ENCODE measurements around the gene VEPH1.

Gene VEPH1

DNA sequence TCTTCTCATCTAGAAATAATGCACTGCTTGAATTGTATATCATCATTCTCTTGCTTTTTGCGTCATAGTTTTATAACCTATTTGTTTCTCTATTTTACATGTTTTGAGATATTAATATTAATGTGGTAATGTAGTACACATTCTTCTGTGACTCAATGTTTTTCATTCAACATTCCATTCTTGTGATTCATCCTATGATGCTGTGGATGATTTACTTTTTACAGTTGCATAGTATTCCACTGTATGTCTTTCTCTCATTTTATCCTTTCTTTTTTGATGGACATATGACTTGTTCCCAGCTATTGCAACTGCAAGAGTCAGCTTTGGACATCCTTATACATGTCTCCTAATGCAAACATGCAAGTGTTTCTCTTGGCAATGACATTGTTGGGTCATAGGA, 20.6 kb upstream of the VEPH1 start:
- DNase-seq (ENCODE audit: low read depth in 3 of 3): no peak

DNA sequence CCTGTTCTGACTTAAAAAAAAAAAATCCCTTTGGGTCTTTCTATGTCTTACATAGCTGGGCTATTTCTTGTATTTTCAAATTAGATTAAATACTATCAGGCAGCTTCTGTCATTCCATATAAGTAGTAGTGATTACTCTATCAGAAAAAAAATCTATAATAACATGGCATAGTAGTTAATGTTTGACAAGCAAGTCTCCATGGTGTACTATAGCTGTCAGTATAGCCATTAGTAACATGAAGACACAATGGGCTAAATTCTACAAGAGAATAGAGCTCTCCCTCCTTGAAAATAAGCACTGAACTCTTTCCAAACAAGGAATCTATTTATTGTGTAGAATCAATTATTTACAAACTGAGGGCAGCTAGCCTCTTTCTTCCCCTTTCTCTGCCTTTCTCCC, 19.4 kb upstream of the VEPH1 start:
- no peak for DNase-seq (ENCODE audit: low read depth in 3 of 3)

DNA sequence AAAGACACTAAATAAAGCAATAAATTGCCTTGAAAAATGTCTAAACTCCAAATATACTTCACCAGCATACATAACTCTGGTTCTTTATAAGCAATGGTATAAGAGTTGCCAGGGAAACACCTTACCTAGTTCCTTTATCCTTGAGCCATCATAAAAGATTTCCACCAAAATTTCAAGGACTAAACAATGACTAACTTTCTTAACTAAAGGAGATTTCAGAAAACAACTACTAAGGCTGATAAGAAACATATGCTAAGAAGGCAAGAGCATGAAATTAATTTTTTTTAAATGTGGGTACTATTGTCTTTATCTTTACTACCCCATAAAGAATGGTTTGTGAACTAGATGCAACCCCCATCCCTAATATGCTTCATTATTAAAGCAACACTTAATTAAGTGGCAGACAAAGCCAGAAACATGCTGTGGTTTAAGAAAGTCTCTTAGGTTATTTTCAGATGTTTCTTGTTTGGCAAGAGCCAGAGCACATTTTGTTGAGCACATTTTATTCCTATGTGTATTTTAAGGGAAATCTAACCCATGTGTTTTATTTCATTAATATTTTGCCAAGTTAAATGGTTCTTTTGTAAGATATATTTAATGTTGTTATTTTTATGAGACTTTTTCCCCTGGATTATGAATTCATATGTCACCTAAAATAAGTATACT, 17.4 kb upstream of the VEPH1 start:
- DNase-seq (ENCODE audit: low read depth in 3 of 3): no peak

DNA sequence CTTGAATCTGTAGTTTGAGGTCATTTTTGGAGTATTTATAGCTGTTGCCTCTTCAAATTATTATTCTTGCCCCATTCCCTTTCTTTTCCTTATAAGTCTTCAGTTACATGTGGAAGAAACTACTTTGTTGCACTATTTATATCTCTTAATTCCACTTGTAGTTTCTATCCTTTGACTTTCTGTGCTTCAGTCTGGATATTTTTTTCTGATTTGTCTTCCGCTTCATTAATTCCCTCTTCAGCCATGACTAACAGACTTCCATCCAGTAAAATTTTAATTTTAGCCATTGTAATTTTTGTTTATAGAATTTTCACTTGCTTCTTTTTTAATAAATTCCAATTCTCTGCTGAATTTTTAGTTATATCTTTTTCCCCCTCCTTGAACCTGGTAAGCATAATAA, 15.7 kb upstream of the VEPH1 start:
- DNase-seq (ENCODE audit: low read depth in 3 of 3): no peak

DNA sequence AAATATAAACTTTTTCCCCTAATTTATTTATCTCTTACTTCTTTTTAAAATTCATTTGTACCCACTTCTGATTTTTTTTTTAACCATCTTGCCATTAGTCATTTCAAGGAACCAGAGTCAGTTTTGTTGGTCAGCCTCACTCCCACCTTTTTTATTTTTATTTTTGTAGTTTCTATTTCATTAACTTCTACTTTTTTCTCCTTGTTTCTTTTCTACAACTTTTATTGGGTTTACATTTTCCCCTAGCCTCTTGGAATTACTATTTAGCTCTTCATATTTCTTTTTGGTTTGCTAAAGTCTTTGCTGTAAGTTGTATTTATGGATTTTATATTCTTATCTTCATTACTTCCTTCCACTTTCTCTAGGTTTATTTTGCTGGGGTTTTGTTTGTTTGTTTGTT, 13.7 kb upstream of the VEPH1 start:
- DNase-seq (ENCODE audit: low read depth in 3 of 3): no peak

DNA sequence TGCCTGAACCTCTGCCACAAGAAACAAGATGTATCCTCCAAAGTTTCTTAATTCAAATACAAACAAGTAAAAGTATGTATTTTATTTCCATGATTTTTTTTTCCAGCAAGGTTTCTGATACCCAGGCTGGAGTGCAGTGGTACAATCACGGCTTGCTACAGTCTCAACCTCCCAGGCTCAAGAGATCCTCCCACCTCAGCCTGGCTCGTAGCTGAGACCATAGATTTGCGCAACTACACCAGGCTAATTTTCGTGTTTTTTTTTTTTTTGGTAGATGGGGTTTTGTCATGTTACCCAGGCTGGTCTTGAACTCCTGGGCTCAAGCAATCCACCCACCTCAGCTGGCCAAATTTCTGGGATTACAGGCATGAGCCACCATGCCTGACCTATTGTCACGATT, 12.2 kb upstream of the VEPH1 start:
- no peak for DNase-seq (ENCODE audit: low read depth in 3 of 3)

DNA sequence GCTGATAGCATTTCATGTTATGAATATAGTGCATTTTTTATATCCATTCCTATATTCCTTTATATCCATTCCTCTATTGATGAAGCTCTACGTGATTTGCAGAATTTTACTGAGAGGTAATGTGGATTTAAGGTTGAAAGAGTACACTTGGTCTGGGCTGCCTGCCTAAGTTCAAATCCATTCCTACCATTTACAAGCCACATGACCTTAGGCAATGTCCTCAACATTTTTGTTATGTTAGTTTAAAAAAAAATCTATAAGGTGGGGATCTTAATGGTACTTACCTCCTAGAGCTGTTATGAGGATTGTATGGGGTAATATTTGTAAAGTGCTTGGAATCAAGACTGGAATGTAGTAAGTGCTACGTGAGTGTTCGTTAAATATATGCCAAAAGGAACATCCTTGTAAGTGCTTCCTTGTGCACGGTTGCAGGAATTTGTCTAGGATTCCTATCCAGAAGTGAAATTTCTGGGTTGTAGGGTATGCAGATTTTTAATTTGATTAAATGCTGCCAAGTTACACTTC, 11.2 kb upstream of the VEPH1 start:
- no peak for DNase-seq (ENCODE audit: low read depth in 3 of 3)

DNA sequence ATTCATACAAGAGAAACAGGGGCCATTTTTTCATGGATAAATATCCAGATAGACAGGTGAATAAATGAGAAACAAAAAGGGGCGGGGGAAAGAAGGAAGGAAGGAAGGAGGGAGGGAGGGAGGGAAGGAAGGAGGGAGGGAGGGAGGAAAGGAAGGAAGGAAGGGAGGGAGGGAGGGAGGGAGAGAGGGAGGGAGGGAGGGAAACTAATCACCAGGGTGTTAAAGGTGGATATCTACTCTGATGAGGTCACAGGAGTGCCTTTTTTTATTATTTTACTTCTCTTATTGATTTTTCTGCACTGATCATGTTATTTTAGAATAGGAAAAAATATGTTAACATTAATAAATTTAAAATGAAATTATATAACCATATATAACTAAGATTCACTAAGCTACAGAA, 10.4 kb upstream of the VEPH1 start:
- DNase-seq (ENCODE audit: low read depth in 3 of 3): no peak

DNA sequence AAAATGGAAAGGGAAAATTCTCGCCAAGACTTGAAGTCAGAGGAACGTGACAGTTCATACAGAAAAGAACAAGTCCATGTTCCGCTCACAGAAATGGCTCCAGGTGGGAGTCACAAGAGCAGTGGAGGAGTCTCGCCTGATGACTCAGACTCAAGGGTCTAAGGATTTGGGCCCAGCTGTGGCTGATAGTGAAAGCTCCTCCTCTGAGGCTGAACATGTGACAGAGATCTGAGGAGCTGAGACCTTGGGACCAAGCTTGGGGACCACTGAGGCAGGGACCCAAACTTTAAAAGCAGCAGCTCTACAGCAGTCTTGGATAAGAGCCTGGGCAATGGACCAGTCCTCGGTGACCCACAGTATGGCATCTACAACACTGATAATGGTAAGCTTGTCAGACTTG, 9.3 kb upstream of the VEPH1 start:
- no peak for DNase-seq (ENCODE audit: low read depth in 3 of 3)

DNA sequence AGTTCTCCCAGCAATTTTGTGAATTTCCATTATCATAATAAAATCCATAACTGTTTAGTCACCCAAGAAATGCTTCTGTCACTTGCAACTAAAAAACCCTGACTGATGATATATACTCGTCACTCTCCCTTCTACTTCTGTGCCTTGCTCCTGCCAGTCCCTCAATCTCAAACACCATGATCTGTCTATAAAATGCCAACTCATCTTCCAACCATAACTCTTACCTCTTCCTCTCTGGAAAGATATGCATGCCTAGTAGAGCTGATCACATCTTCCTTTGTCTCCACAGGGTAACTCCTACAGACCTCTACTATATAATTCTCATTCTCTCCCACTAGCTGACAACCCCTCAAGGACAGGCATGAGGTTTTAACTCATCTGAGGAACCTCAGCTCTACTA, 5.2 kb upstream of the VEPH1 start:
- no peak for DNase-seq (ENCODE audit: low read depth in 3 of 3)

DNA sequence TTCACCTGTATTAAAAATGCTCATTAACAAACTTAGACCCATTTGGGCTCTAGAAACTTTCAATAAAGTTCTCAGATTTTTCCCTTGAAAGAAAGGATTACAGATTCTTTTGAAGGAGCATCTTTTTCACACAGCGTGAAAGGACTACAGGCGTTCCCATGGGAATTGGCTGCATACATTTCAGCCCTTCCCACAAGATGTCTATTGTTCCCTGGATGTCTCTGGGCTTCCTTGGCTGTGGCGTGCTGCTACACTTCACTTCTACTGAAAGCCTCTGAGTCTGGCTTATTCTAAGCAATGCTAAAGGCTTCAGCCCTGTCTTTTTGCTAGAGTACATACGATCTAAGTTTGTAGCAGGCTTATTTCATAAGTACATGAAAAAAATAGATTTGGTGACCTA, 1.4 kb downstream of the VEPH1 start:
- DNase-seq (ENCODE audit: low read depth in 3 of 3): no peak

DNA sequence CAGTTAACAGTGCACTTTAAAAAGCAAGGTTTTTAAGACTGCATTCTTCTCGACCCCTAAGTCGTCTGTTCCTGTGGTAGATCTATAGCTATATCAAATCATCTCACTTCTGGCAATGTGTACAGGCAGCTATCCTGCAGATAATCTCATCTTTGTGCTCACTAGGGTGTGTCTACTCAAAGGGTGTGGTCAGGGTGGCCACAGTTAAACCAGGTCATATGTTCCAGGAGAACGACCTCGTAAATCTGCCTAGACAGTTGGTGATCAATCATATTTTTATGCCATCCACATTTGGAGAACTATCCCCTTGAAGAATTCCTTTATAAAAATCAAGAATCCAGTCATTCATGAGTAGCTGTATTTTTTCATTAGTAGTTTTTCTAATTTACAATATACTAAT, 3.0 kb downstream of the VEPH1 start:
- no peak for DNase-seq (ENCODE audit: low read depth in 3 of 3)

DNA sequence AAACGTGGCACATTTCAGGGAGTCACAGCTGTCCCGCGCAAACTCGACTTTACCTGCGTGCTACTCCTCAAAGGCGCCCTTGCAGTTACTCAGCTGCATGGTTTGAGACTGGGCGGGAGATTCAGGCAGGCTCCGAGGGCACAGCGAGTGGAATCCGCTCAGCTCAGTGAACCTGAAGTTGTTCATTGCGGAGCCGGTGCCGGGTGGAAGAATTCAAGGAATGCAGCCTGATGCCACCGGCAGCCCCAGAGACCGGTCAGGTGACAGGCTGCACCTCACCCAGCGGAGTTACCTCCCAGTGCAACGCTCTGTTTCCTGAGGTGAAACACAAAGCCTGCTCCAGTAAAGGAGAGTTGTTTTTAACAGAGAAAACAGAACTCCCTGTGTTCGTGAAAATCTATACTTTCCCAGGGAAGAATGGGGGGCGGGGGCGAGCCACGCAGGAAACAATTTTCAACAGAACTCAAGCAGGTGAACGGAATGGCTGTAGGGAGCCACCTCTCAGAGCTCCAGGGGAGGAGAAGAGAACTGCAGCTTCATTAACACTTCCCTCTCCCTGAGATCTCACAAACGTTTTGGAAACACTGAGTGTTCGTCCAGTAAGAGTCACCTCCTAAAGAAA, 3.8 kb downstream of the VEPH1 start:
- DNase-seq (ENCODE audit: low read depth in 3 of 3): no peak

DNA sequence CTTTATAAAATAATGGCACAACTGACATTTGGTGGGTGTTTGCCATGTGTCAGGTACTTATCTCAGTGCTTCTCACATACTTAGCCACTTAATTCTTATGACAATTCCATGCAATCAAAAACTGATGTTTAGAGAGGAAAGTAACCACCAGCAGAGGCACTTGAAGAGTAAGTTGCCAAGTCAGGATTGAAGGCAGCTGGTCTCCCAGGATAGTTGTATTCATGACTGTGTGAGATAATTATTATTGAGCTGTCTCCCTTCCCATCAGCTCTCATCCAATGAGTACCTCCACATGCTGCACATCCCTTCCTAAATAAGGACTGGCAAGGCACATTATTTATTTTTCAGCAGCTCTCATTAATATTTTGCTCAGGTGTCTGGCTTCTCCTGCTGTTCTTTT, 4.8 kb downstream of the VEPH1 start:
- DNase-seq (ENCODE audit: low read depth in 3 of 3): no peak

DNA sequence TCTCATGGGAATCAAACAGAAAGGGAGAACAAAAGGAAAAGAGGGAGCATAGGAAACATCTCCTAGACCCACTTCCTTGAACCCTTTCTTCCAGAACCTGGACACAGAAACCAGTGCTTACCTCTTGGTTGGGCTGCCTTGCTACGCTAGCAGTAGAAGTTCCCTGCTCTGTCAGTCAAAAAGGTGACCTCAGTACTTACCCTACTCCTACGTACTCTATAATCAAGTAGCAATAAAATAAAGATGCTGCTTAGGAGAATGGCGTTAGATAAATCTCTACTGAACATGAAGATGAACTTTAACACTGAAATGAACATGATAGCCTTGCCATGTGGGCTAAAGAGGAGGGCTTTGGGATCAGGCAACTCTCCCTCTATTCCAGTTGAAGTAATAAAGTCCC, 7.4 kb downstream of the VEPH1 start:
- DNase-seq (ENCODE audit: low read depth in 3 of 3): no peak

DNA sequence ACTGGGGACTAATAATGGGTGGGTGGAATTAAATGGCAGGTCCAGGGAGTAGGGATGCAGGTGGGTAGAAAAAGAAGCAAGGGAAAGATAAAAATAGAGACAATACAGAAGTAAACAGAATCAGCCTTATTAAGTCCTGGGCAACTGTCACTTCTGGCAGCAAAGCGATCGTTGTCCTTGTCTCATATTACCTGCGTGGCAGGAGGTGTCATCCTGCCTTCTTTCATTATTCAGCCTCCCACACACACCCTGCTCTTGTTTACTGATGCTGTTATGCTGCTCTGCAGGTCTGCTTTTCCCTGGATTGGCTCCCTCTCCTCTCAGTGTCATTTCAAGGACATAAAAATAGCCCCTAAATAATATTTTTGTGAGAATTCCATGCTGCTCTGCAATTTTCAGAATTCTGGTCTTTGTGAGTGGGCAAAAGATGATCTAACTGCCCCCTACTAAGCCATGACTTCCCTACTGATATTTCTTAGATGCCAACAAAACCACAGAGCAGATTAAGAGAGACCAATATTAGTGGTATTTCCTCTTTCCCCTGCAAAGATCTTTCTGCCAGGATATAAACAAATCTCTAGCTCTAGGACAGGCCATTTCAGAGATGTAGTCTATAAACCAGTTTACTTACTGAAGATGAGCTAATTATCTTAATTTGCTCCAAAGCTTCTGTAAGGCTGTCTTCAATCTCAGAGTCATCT, 8.5 kb downstream of the VEPH1 start:
- no peak for DNase-seq (ENCODE audit: low read depth in 3 of 3)

DNA sequence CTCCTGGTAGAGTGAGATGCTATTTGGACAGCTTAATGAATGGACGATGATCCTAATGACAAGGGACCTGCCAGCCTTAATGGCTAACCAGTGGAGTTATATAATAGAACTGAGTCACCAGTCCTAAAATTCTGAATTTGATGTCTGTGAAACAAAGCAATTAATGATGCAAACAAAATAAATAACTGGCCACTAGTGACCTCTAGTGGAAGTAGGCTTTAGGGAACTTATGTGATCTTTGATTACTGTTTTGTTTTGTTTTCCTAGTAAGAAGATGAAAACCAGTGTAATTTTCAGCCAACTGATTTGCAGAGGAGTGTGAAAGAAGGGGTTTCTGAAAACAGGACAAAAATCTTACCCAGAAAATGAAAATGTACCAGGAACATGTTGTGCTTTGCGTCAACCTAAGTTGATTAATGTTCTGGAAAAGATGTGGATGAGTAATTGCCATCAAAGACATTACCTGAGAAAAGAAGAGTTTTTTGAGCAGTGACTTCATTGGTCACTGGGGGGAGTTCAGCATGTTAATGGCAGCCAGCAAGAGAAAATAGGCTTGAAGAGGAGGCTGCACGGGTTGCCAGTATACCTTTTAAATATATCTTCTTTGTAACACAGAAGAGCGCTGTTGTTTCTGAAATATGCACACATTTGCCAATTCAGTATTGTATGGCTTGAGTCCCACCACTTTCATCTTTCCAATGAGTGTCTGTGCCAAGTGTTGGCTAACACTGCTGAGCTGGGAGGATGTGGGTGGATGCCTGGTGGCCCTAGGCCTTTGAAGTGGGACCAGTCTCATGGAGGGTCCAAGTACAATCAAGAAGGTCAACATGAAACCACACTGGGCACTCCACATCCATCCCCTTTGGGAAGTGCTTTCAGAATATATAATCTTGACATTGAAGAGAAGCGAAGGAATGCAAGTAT, 9.3 kb downstream of the VEPH1 start:
- DNase-seq (ENCODE audit: low read depth in 3 of 3): no peak

DNA sequence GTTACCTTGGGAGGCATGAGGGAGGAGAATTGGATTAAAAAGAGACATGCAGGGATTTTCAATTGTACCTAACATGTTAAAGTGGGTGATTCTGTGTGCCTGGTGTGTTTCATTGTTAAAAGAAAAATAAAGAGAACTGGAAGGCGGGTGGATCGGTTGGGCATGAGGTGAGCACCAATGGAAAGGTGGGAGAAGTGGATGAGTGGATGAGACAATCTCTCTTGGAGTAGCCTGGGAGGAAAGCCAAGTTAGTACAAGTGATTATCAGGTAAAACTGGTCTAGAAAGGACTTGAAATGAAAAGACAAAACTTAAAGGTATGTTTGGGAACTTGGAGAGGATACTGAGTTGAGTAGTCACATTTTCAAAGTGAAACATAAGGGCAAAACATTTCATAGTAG, 12.1 kb downstream of the VEPH1 start:
- DNase-seq (ENCODE audit: low read depth in 3 of 3): no peak

DNA sequence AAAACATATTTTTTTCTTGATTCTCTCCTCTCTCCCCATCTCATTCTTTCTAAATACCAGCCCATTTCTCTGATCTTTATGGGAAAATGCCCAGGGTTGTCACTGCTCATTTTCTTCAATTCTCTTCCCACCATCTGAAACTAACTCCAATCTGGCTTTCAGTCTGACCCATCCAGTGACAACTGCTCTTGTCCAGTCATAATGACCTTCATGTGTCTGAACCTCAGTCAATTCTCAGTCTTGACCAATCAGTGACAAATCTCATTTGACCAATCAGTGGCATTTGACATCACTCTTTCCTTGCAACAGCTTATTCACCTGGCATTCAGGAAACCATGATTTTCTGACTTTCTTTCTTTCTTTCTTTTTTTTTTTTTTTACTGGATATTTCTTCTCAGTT, 15.1 kb downstream of the VEPH1 start:
- DNase-seq (ENCODE audit: low read depth in 3 of 3): no peak

DNA sequence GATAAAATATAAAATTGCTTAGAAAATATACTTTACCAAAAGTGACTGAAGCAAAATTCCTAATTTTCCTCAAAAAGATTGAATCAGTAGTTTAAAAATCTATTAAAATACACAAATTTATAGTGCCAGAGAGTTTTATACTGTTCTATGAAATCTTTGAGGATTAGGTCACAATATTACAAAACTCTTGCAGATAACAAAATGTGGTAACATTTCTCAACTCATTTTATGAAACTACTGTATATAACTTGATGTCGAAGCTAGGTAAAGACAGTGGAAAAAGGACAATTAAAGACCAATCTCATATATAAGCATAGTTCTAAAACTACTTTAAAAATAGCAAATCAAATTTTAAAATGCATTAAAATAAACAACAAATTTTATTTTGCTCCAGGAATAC, 15.9 kb downstream of the VEPH1 start:
- DNase-seq (ENCODE audit: low read depth in 3 of 3): no peak

DNA sequence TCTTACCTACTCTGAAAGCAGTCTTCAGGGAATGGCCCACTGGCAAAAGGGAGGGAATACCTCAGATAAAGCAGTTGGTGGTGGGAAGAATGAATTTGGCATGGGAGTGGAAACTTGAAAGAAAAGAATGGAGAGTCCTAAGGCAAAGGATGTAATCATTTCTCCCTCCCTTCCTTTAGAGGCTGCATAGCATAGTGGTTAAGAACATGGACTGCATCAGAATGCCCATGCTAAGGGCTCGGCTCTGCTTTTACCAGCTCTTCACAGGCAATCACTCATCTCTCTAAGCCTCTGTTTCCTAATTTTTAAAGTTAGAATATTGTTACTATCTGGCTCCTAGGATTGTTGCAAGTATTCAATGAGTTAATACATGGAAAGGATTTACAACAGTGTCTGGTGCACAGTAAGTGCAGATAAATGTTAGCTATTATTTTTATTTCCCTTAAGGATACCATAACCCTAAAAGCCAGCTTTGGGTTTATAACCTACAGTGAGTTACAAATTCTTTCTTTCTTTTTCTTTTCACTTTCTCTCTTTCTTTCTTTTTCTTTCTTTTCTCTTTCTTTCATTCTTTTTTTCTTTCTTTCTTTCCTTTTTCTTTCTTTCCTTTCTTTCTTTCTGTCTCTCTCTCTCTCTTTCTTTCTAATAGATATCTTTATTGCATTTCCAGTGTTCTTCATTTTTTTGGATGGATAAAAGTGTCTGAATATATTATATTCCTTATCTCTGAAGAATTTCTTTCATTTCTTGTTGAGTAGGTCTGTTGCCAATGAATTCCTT, 23.6 kb downstream of the VEPH1 start:
- no peak for DNase-seq (ENCODE audit: low read depth in 3 of 3)
